A549 treated with dexamethasone at 1 μM for 4 hours (cell line): ENCODE results near the gene GABRG1. TPM values are rescaled to one million over a fixed set of nuclear protein-coding genes. Genes with fewer than 3 reads are reported as not detected.

ENCODE experiments used
- total RNA-seq: library from RNA; stranded (reverse); fragments of 200-300 nt; extraction: Qiagen RNA extraction; gene quantifications from 5 replicates; pipeline ENCODE4 v1.2.3, GENCODE V29; 2022

GABRG1 gene
- not detected in 5 replicates for total RNA-seq

DNA sequence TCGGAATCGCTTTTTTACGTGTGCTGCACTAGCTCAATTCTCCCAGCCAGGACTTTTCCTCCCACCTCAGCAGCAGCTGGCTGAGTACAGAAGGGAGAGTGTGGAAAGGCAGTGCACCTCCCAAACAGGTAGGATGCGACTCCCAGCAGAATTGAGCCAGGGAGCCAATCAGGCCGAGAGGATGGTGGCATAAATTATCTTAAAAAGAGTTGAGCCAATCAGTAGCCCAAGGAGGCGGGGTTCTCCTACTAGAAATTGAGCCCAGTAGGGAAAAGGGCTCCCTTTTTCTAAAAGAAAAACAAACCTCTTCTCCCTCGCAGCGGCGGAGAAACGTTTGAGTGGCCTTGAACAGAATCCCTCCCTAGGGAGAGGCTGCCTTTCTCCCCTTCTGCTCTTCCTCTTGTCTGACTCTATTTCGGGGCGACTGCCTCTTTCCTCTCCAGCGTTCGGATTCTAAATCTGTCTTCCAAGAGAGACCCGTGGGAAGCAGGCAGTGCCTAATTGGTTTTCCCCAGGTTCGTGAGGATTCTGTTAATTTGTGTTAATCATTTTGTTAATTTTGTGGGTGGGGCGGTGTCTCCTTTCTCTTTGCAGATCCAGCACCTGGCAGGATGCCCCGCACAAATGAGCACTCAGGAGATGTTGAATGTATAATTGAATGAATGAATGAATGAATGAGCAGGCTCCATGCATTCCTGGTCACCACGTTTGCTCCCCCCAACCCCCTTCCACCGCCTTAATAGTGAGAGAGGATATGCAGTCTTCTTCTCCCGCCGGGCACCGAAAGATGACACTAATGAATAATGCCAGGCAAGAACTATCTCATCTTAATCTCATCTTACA, at the start of gene GABRG1:
TSS of gene GABRG1 (minus strand) at position 142 of the 843 bp plus-strand sequence. CDS start at position 1, 141 bp downstream.

